ENCODE results near the gene C1orf167. TPM values are rescaled to one million over a fixed set of nuclear protein-coding genes. Genes with fewer than 3 reads are reported as not detected.
A peak's percentile ranks its signal among the peaks of the same experiment; 100 is the strongest.

The C1orf167 gene
- total and polyA plus RNA-seq, 2 experiments from 2014 or later: 1.7 to 2.2 TPM

GRCh38 chr1:11752359-11753088 lies 9.5 kb upstream of the C1orf167 start:
- H3K4me1 ChIP-seq (ENCODE audit: insufficient read depth): no peaks in the 10 kb centered on the region; the same call in 1 of the 2 replicates
- DNase-seq (ENCODE audit: low spot score) (no peak), ATAC-seq (peak; percentile 12; the same call in 2 of the 3 replicates)
- no peaks in the 10 kb centered on the region; the same call in 1 of the 2 replicates for H3K36me3 ChIP-seq (ENCODE audit: insufficient read depth)
- H3K4me2 ChIP-seq: no peak overlapping the region
- Mint-ChIP-seq H3K9me3 (peaks cover 13% of the 10 kb centered on the region), H3K36me3 (ENCODE audit: low read depth) (peaks cover 13% of the 10 kb centered on the region), H3K27ac (no peak overlapping the region), H3K4me3 (no peak overlapping the region), H3K4me1 (peaks cover 21% of the 10 kb centered on the region), H3K27me3 (ENCODE audit: insufficient read depth, low read depth, poor library complexity) (peaks cover 19% of the 10 kb centered on the region)
- TF ChIP-seq EZH2phosphoT487 (IDR thresholded peaks at IDR 0.05; ENCODE audit: unreplicated experiment) (no peak), CTCF (conservative IDR thresholded peaks at IDR 0.05; ENCODE audit: low read depth in 2 of 2) (no peak), ZNF331 (CRISPR knock-in tag; IDR thresholded peaks at IDR 0.05; ENCODE audit: low read depth) (no peak), NANOG (IDR thresholded peaks at IDR 0.05; ENCODE audit: borderline replicate concordance) (no peak), EZH2 (IDR thresholded peaks at IDR 0.05; ENCODE audit: low read depth, unreplicated experiment) (no peak), CREB1 (CRISPR knock-in tag; IDR thresholded peaks at IDR 0.05; ENCODE audit: low read depth) (no peak), STAT1 (IDR thresholded peaks at IDR 0.05; ENCODE audit: unreplicated experiment) (no peak), JUNB (IDR thresholded peaks at IDR 0.05; ENCODE audit: unreplicated experiment) (no peak), POLR2AphosphoS5 (IDR thresholded peaks at IDR 0.05; ENCODE audit: low read depth) (no peak), ZNF114 (CRISPR knock-in tag; IDR thresholded peaks at IDR 0.05) (no peak), REST (IDR thresholded peaks at IDR 0.05; ENCODE audit: unreplicated experiment) (no peak)
- TF ChIP-seq, protein P1, sequence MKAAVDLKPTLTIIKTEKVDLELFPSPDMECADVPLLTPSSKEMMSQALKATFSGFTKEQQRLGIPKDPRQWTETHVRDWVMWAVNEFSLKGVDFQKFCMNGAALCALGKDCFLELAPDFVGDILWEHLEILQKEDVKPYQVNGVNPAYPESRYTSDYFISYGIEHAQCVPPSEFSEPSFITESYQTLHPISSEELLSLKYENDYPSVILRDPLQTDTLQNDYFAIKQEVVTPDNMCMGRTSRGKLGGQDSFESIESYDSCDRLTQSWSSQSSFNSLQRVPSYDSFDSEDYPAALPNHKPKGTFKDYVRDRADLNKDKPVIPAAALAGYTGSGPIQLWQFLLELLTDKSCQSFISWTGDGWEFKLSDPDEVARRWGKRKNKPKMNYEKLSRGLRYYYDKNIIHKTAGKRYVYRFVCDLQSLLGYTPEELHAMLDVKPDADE (IDR thresholded peaks at IDR 0.05): no peak
- TF ChIP-seq, protein P2, sequence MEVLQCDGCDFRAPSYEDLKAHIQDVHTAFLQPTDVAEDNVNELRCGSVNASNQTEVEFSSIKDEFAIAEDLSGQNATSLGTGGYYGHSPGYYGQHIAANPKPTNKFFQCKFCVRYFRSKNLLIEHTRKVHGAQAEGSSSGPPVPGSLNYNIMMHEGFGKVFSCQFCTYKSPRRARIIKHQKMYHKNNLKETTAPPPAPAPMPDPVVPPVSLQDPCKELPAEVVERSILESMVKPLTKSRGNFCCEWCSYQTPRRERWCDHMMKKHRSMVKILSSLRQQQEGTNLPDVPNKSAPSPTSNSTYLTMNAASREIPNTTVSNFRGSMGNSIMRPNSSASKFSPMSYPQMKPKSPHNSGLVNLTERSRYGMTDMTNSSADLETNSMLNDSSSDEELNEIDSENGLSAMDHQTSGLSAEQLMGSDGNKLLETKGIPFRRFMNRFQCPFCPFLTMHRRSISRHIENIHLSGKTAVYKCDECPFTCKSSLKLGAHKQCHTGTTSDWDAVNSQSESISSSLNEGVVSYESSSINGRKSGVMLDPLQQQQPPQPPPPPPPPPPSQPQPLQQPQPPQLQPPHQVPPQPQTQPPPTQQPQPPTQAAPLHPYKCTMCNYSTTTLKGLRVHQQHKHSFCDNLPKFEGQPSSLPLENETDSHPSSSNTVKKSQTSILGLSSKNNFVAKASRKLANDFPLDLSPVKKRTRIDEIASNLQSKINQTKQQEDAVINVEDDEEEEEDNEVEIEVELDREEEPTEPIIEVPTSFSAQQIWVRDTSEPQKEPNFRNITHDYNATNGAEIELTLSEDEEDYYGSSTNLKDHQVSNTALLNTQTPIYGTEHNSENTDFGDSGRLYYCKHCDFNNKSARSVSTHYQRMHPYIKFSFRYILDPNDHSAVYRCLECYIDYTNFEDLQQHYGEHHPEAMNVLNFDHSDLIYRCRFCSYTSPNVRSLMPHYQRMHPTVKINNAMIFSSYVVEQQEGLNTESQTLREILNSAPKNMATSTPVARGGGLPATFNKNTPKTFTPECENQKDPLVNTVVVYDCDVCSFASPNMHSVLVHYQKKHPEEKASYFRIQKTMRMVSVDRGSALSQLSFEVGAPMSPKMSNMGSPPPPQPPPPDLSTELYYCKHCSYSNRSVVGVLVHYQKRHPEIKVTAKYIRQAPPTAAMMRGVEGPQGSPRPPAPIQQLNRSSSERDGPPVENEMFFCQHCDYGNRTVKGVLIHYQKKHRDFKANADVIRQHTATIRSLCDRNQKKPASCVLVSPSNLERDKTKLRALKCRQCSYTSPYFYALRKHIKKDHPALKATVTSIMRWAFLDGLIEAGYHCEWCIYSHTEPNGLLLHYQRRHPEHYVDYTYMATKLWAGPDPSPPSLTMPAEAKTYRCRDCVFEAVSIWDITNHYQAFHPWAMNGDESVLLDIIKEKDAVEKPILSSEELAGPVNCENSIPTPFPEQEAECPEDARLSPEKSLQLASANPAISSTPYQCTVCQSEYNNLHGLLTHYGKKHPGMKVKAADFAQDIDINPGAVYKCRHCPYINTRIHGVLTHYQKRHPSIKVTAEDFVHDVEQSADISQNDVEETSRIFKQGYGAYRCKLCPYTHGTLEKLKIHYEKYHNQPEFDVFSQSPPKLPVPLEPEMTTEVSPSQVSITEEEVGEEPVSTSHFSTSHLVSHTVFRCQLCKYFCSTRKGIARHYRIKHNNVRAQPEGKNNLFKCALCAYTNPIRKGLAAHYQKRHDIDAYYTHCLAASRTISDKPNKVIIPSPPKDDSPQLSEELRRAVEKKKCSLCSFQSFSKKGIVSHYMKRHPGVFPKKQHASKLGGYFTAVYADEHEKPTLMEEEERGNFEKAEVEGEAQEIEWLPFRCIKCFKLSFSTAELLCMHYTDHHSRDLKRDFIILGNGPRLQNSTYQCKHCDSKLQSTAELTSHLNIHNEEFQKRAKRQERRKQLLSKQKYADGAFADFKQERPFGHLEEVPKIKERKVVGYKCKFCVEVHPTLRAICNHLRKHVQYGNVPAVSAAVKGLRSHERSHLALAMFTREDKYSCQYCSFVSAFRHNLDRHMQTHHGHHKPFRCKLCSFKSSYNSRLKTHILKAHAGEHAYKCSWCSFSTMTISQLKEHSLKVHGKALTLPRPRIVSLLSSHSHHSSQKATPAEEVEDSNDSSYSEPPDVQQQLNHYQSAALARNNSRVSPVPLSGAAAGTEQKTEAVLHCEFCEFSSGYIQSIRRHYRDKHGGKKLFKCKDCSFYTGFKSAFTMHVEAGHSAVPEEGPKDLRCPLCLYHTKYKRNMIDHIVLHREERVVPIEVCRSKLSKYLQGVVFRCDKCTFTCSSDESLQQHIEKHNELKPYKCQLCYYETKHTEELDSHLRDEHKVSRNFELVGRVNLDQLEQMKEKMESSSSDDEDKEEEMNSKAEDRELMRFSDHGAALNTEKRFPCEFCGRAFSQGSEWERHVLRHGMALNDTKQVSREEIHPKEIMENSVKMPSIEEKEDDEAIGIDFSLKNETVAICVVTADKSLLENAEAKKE (CRISPR knock-in tag; IDR thresholded peaks at IDR 0.05): no peak
- H3K27me3 ChIP-seq (ENCODE audit: insufficient read depth): no peaks in the 10 kb centered on the region
- no peaks in the 10 kb centered on the region for H4K20me1 ChIP-seq (replicated peaks; ENCODE audit: insufficient read depth)
- no peak overlapping the region for H2AFZ ChIP-seq
- peaks cover 7% of the 10 kb centered on the region; the same call in 1 of the 2 replicates for H3F3A ChIP-seq (replicated peaks; ENCODE audit: low read depth)
- no peak overlapping the region for H3K4me3 ChIP-seq
- no peak overlapping the region for H3K27ac ChIP-seq (ENCODE audit: low read depth)
- H3K79me2 ChIP-seq (replicated peaks; ENCODE audit: insufficient read depth): no peaks in the 10 kb centered on the region
- no peaks in the 10 kb centered on the region for H3K9me2 ChIP-seq (ENCODE audit: insufficient read depth)
